GM19238 (cell line): ENCODE measurements around the gene RHD.
"Not testable (repeated sequence)": the region's sequence is repeated elsewhere in the genome, so short reads cannot be mapped to it uniquely, and the experiment has no call there.

ENCODE experiments used
- DNase-seq: peaks from one replicate; pipeline ENCODE4 v3.0.0; 2011; ENCODE audit warnings: low spot score; ENCODE audit not compliant: insufficient read length

RHD gene

DNA sequence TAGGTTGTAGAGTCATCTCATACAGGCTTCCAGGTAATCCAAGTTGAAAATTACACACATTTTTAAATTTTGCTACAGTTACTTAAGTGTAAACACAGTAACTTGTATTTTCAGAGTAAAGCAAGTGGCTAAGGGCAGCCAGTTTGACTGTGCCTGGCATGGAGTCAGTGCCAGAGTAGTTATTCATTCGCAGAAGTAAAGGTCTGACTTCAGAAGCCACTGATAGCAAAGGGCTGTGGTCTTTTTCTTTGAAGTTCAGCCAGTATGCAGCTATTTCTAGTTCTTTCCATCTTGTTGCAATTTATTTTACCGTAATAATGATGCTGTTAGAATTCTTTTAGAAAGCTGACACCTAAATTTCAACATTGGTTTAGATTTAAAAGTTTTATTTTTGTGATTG, 75.2 kb downstream of the RHD start:
- no peak for DNase-seq

DNA sequence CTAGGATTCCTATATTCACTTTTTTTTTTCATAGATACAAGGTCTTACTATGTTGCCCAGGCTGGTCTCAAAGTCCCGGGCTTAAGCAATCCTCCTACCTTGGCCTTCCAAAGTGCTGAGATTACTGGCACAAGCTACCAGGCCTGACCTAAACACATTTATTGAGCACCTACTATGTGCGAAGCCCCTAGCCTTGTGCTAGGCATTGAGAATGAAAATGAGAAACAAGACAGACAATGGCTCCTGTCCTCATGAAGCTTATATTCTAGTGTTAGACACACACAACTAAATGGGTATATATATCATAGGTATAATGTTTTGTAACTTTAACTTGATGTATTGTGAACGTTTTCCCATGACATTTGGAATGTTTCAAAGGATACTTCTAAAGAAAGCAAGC, 77.3 kb downstream of the RHD start:
- DNase-seq = no peak

- DNase-seq = no peak
Observed at GRCh38 chr1:25355841-25356395, 83.6 kb downstream of the RHD start.

- no peak for DNase-seq
Observed at GRCh38 chr1:25356441-25356840, 84.1 kb downstream of the RHD start.

- no peak for DNase-seq
Observed at GRCh38 chr1:25356848-25357247, 84.5 kb downstream of the RHD start.

DNA sequence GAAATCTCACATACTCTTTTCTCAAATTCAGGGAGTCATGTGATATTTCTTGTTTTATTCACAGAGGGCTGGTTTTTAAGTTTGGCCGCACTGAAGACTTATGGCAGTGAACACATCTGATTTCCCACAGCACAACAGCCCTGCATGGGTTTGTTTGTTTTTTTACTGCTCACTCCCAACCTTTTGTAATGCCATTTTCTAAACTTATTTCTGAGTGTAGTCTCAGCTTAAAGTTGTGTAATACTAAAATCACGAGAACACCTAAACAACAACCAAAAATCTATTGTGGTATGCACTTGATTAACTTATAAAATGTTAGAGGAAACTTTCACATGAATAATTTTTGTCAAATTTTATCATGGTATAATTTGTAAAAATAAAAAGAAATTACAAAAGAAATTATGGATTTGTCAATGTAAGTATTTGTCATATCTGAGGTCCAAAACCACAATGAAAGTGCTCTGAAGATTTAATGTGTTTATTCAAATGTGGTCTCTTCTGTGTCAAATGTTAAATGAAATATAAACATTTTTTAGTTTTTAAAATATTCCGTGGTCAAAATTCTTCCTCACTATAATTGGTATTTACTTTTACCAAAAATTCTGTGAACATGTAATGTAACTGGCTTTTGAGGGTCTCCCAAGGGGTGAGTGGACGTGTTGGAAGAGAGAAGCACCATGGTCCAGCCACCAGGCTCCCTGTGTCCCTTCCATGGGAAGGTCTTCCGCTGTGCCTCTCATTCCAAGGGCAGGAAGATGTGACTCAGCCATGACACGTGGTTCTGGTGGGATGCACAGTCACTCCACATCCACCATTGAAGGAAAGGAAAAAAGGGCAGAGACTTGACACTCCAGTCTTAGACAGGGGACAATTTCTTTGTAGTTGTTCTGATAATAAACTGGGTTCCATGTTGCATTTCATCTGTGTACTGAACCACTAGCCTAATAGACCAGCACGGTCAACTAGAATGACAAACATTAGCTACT, 88.6 kb downstream of the RHD start:
- no peak for DNase-seq

DNA sequence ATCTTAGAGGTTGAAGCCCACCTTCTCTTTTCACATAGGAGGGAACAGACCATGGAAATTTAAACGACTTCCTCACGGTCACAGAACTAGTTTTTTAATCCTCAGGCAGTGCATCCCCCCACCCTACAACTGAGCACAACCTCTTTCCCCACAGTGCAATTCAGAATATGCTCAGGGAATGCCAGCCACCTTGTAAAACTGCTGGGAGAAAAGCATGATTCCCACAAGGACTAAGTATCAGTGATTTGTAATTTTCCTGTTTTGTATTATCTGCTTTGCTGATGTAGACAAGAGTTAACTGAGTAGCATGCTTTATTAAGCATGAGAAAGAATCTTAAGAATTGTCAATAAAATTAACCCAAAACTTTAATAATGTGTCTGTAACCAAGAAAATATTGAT, 89.6 kb downstream of the RHD start:
- no peak for DNase-seq

- not testable (repeated sequence) for DNase-seq
Observed at GRCh38 chr1:25362634-25363559, 90.6 kb downstream of the RHD start.

GRCh38 chr1:25369241-25369640, 96.9 kb downstream of the RHD start:
- no peak for DNase-seq

- not testable (repeated sequence) for DNase-seq
Observed at GRCh38 chr1:25369691-25370271, 97.5 kb downstream of the RHD start.

- DNase-seq = not testable (repeated sequence)
Observed at GRCh38 chr1:25371757-25372156, 99.4 kb downstream of the RHD start.

GRCh38 chr1:25378367-25378766, 106.1 kb downstream of the RHD start:
- not testable (repeated sequence) for DNase-seq
